Kidney (tissue), 14 donors: Measurements from ENCODE around the gene ASB3. TPM values are rescaled to one million over a fixed set of nuclear protein-coding genes. Genes with fewer than 3 reads are reported as not detected.
A peak's percentile ranks its signal among the peaks of the same experiment; 100 is the strongest.

Experiments used
- DNase-seq, 5 donors: peaks; one replicate each; pipeline ENCODE4 v3.0.0-alpha.2; 2013 to 2020
- FAIRE-seq: peaks from 2 replicates; lab custom pipeline; 2012; peaks lifted over from hg19 to GRCh38; lab: Jason Lieb, UNC
- H3K27ac ChIP-seq, 2 donors: one replicate each; pipeline ENCODE4 v1.7.0; 2013; ENCODE audit warnings: low read depth in 2 of 2, low read length in 2 of 2, inconsistent platforms in 1 of 2
- H3K27me3 ChIP-seq: one replicate; pipeline ENCODE4 v1.7.1; 2013; ENCODE audit warnings: low read length, inconsistent platforms; ENCODE audit not compliant: control insufficient read depth, insufficient read depth
- H3K36me3 ChIP-seq, 3 donors: one replicate each; pipeline versions ENCODE4 v1.7.0 to v1.7.1; 2013; ENCODE audit warnings: low read length in 3 of 3, control low read depth in 1 of 3, inconsistent platforms in 1 of 3; ENCODE audit not compliant: insufficient read depth in 3 of 3, control insufficient read depth in 2 of 3
- H3K4me1 ChIP-seq, 3 donors: one replicate each; pipeline versions ENCODE4 v1.7.0 to v1.7.1; 2013; ENCODE audit warnings: low read length in 3 of 3, inconsistent platforms in 1 of 3, low read depth in 1 of 3; ENCODE audit not compliant: control insufficient read depth in 2 of 3, insufficient read depth in 2 of 3
- H3K4me3 ChIP-seq, 3 donors: one replicate each; pipeline versions ENCODE4 v1.7.0 to v1.8.1; 2013; ENCODE audit warnings: low read length in 3 of 3, control low read depth in 1 of 3, inconsistent platforms in 1 of 3
- H3K9ac ChIP-seq, 3 donors: one replicate each; pipeline versions ENCODE4 v1.7.0 to v1.7.1; 2013; ENCODE audit warnings: low read length in 3 of 3, control low read depth in 1 of 3, inconsistent platforms in 1 of 3
- H3K9me3 ChIP-seq, 3 donors: one replicate each; pipeline versions ENCODE4 v1.7.0 to v1.7.1; 2013; ENCODE audit warnings: low read length in 3 of 3, control low read depth in 1 of 3, inconsistent platforms in 1 of 3; ENCODE audit not compliant: control insufficient read depth in 2 of 3, insufficient read depth in 1 of 3
- CTCF ChIP-seq: IDR thresholded peaks from 3 replicates; pipeline ENCODE4 v1.5.1; 2012; ENCODE audit warnings: mild to moderate bottlenecking, moderate library complexity, borderline replicate concordance; ENCODE audit not compliant: insufficient read depth; ENCODE audit errors: extremely low read depth
- intact Hi-C: fragments of 100-400 bp; cut with DNase I; formaldehyde crosslinking; loops from one replicate; pipeline ENCODE4 v1.11.1; 2022
- polyA plus RNA-seq: library from polyadenylated mRNA; stranded (reverse); fragments of 350-450 nt; fragmentation: Illumina TruSeq; extraction: RNeasy Lipid Tissue Mini Kit (QIAGEN cat#74804); gene quantifications from one replicate; pipeline ENCODE4 v1.2.3, GENCODE V29; 2014; ENCODE audit warnings: low read depth, low replicate concordance; ENCODE audit not compliant: insufficient read depth
- total RNA-seq: library from RNA; stranded (reverse); fragmentation: NEBNext Ultra II Directional; extraction: Animal tissue kit (Norgen Biotek cat#: 25700); gene quantifications from one replicate; pipeline ENCODE4 v1.2.1, GENCODE V29; 2021
- donor health status: control.
- donor health status: control.
- donor health status: control.
- donor health status: control.
- donor health status: control.
- donor health status: DM: yes; HTN: yes; CAD: no.
- donor health status: Normal renal cell carcinoma (clear cell type).

ASB3 gene
- total and polyA plus RNA-seq, 2 donors from 2014 or later: 8.0 to 20.1 TPM

GRCh38 chr2:53631313-53632125, 155.2 kb downstream of the ASB3 start:
- Histone ChIP-seq H3K9ac (no peak overlapping the region), H3K27me3 (no peaks in the 10 kb centered on the region), H3K4me3 (no peak overlapping the region), H3K36me3 (no peaks in the 10 kb centered on the region), H3K27ac (no peak overlapping the region), H3K9me3 (no peaks in the 10 kb centered on the region), H3K4me1 (no peaks in the 10 kb centered on the region)
- intact Hi-C loops: no loop called here
- no peak for TF ChIP-seq CTCF
- no peak for DNase-seq
- FAIRE-seq: no peak

DNA sequence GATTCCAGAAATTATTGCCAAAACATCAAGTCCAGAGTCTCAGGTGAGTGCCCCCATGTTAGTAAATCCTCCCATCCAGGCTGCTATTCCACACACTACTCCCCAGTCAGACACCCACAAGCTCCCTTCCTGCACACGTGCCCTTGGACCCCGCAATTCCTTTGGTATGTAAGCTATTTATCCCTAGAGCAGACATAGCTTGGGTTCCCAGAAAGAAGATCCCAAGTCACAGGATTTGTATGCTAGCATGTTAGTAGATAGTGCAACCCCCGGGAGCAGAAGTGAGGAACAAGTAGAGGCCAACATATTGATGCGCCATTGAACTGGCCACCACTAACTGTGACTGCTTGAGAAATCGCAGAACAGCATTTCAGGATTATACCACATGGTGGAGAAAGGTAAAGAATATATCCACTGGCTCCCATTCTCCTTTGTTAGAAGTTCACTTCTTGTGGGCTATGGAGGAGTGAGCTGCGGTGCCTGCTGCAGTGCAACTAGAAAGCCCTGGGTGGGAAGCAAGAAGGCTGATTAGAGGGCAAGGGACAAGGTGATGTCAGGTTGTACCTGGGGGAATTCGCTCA, 156.6 kb downstream of the ASB3 start:
- Histone ChIP-seq H3K4me1 (no peaks in the 10 kb centered on the region), H3K9me3 (no peaks in the 10 kb centered on the region), H3K36me3 (no peaks in the 10 kb centered on the region), H3K27me3 (no peaks in the 10 kb centered on the region), H3K27ac (no peak overlapping the region), H3K9ac (no peak overlapping the region), H3K4me3 (no peak overlapping the region)
- peak in 1 of 5 donors; percentile 4 for DNase-seq
- no peak for TF ChIP-seq CTCF
- FAIRE-seq: no peak
- intact Hi-C loops: no loop called here

GRCh38 chr2:53629501-53629900, 157.3 kb downstream of the ASB3 start:
- peak in 1 of 5 donors; percentile 25 for DNase-seq
- intact Hi-C loops: no loop called here
- H3K4me1 ChIP-seq: no peaks in the 10 kb centered on the region
- FAIRE-seq: no peak
- TF ChIP-seq CTCF: no peak
- no peak overlapping the region for H3K9ac ChIP-seq
- H3K9me3 ChIP-seq: no peaks in the 10 kb centered on the region
- no peak overlapping the region for H3K27ac ChIP-seq
- no peaks in the 10 kb centered on the region for H3K36me3 ChIP-seq
- H3K4me3 ChIP-seq: no peak overlapping the region
- H3K27me3 ChIP-seq: no peaks in the 10 kb centered on the region
